ENCODE measurements around the gene DHPS.
"Not testable (repeated sequence)": the region's sequence is repeated elsewhere in the genome, so short reads cannot be mapped to it uniquely, and the experiment has no call there.

DHPS gene

GRCh38 chr19:12705169-12705568 is 23.5 kb upstream of the DHPS start:
- DNase-seq: no peak

- DNase-seq: no peak
These were observed 21.4 kb upstream of the DHPS start for GRCh38 chr19:12703046-12703445.

- no peak for DNase-seq
These were observed 20.1 kb upstream of the DHPS start for GRCh38 chr19:12701596-12702282.

- no peak for DNase-seq
These were observed 16.5 kb upstream of the DHPS start for GRCh38 chr19:12698138-12698537.

GRCh38 chr19:12697425-12697824 is 15.7 kb upstream of the DHPS start:
- DNase-seq: not testable (repeated sequence)

GRCh38 chr19:12696366-12697335 is 15.0 kb upstream of the DHPS start, which contains the start of gene FBXW9:
FBXW9 (minus strand) TSS chr19:12696631; CDS start chr19:12696581, 50 bp downstream.
- peak; percentile 99 for DNase-seq

GRCh38 chr19:12695997-12696365 is 14.3 kb upstream of the DHPS start:
- DNase-seq: no peak

GRCh38 chr19:12695514-12695913 is 13.8 kb upstream of the DHPS start:
- DNase-seq: no peak

GRCh38 chr19:12695096-12695495 is 13.4 kb upstream of the DHPS start:
- DNase-seq: no peak

GRCh38 chr19:12694641-12695040 is 13.0 kb upstream of the DHPS start:
- no peak for DNase-seq

- DNase-seq: no peak
These were observed 11.3 kb upstream of the DHPS start for GRCh38 chr19:12692960-12693359.

GRCh38 chr19:12689581-12690216 is 8.0 kb upstream of the DHPS start:
- DNase-seq: no peak

GRCh38 chr19:12689012-12689411 is 7.3 kb upstream of the DHPS start:
- no peak for DNase-seq

GRCh38 chr19:12687496-12688196 is 6.0 kb upstream of the DHPS start, which contains the start of gene GNG14:
GNG14 (plus strand) TSS chr19:12687998; CDS start chr19:12688049, 51 bp downstream.
- no peak for DNase-seq

GRCh38 chr19:12685831-12686230 is 4.2 kb upstream of the DHPS start:
- DNase-seq: no peak

GRCh38 chr19:12680034-12680433 is 1.6 kb downstream of the DHPS start:
- no peak for DNase-seq

- not testable (repeated sequence) for DNase-seq
These were observed 3.6 kb downstream of the DHPS start for GRCh38 chr19:12678039-12678438.

- DNase-seq: no peak
These were observed 4.8 kb downstream of the DHPS start for GRCh38 chr19:12676928-12677327.

- DNase-seq: peak; percentile 84
These were observed 5.3 kb downstream of the DHPS start for GRCh38 chr19:12676384-12676792.

GRCh38 chr19:12675940-12676339 is 5.7 kb downstream of the DHPS start:
- no peak for DNase-seq

- DNase-seq: no peak
These were observed 6.3 kb downstream of the DHPS start for GRCh38 chr19:12675399-12675798.

- DNase-seq: no peak
These were observed 8.9 kb downstream of the DHPS start for GRCh38 chr19:12672744-12673143.

Data from T-helper 9 cell (primary cell).